GM19395 (cell line): ENCODE measurements around the gene RHCE.
"Not testable (repeated sequence)": the region's sequence is repeated elsewhere in the genome, so short reads cannot be mapped to it uniquely, and the experiment has no call there.

ENCODE experiments used
- ATAC-seq: cut with Tn5 transposase; IDR thresholded peaks from one replicate; pipeline ENCODE4 v1.9.1; 2021; ENCODE audit warnings: mild to moderate bottlenecking, moderate library complexity; ENCODE audit not compliant: unreplicated experiment

RHCE gene

GRCh38 chr1:25420715-25421114 lies at the start of gene RHCE:
TSS of gene RHCE (minus strand) at chr1:25420825. CDS start at chr1:25420786, 39 bp downstream.
- not testable (repeated sequence) for ATAC-seq

DNA sequence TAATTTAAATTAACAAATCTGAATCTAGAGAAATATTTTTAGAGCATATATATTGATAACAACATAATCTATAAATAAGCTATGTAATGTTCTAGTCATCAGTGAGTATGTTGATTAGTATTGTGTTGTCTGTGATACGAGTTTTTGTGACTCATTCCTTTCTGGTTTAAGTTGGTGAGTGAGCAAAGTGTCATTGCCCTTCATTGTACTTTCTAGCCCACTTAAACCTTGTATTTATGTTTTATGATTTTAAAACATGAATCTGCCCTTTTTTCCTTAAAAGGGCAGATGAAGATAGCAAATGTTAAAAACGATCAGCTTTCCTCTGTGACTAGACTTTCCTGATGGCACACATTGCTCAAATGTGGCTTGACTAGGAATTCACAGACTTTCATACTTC lies 48.6 kb upstream of the RHCE start:
- no peak for ATAC-seq

DNA sequence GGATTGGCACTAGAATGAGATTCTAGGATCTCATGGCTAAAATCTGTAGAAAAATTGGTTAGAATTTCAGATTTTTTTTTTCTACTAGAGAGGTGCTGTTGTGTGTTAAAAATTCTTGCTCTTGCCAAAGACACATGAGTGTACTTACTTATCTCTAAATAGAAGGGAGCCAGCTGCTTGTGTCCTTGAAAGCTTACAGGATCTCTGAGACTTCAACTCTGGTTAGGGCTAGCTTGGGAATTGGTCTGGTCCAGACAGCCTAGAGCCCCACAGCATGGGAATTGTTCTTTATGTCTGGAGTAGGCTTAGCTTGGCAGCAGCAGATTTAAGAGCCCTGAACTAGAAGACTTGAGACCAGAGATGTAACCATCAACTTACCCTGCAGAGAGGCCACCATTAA lies 47.4 kb upstream of the RHCE start:
- no peak for ATAC-seq

DNA sequence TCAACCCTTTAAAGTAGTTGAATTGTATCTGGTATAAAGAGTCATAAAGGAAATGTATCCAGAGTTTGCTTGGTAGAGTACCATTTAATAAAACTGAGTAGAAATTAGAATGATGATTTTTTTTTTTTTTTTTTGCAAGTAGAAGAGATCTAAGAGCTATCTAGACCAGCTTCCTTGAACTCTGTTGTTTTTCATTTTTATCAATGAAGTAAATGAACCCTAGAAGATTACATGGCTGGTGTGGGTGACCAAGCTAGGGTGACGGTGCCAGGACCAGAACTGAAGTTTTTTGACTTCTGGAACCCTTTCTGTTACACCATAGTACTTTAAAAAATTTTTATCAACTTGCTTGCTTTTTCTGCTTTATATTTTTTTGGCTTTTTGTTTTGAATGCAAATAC lies 47.0 kb upstream of the RHCE start:
- ATAC-seq = no peak

- ATAC-seq = no peak
These were observed 46.6 kb upstream of the RHCE start for GRCh38 chr1:25467193-25467592.

DNA sequence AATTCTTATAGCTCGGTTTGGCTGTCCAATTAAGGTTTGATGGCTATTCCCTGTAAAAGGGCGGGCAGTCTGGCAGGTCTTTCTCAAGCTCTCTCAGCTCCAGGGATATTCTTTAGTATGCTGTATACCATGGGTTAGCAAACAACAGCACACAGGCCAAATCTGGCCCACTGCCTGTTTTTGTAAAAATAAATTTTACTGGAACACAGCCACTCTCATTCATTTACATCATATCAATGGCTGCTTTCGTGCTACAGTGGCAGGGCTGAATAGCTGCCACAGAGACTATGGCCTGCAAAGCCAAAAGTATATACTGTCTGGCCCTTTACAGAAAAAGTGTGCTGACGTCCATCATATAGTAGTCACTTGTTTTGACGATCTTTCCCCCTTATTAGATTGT lies 42.1 kb upstream of the RHCE start:
- ATAC-seq = no peak

- no peak for ATAC-seq
These were observed 41.2 kb upstream of the RHCE start for GRCh38 chr1:25461849-25462248.

GRCh38 chr1:25460816-25461215 lies 40.2 kb upstream of the RHCE start:
- not testable (repeated sequence) for ATAC-seq

GRCh38 chr1:25460020-25460419 lies 39.4 kb upstream of the RHCE start:
- no peak for ATAC-seq

- ATAC-seq = no peak
These were observed 38.1 kb upstream of the RHCE start for GRCh38 chr1:25458541-25459298.

GRCh38 chr1:25456502-25456901 lies 35.9 kb upstream of the RHCE start:
- no peak for ATAC-seq

- ATAC-seq = no peak
These were observed 31.3 kb upstream of the RHCE start for GRCh38 chr1:25451908-25452307.

- ATAC-seq = no peak
These were observed 30.3 kb upstream of the RHCE start for GRCh38 chr1:25450891-25451290.

DNA sequence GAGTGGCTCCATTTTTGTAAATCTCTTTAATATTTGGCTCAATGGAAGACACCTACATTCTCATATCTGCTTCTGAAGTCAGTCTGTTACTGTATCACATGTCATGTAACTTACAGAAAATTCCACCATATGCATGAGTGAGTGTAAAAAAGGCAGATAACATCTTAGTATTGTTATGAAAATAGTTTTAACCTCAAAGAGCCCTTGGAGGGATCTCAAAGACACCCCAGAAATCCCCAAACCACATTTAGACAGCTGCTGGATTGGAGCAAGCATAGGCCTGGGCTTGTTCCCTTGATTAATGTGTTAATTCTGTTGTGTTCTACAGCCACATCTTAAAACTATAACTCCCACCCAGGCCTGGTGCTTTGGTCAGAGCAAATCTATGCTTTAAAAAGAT lies 26.9 kb upstream of the RHCE start:
- peak; percentile 53 for ATAC-seq

GRCh38 chr1:25445993-25446538 lies 25.4 kb upstream of the RHCE start:
- ATAC-seq = no peak

- ATAC-seq = not testable (repeated sequence)
These were observed 24.0 kb upstream of the RHCE start for GRCh38 chr1:25444604-25445003.

DNA sequence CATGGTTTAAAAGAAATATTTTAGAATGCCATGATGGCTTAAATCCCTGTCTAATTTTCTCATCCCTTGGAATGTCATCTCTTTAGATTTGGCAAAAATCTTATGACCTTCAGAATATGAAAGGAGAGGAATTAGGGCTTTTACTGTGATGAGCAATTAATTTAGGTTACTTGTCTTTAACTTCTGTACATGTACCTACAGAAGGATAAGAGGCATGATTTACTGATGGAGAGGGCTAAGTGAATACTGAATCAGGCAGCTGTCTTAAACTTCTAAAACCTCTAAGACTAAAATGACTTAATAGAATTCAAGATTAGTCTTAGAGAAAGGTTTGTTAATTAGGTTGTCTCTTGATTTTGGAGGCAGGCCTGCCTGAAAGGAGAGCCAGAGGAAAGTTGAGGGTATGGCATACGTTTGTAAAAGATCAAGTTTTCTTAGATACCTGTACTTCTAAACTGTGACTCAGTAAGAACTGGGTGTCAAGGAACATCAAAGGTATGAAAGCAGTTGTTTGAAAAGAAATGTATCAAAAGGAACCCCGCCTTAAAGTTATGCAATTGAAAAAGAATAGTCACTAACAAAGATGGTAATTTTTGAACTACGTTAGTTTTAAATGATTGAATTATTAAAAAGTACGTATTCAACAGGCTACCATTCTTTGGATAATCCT lies 22.5 kb upstream of the RHCE start:
- no peak for ATAC-seq

- ATAC-seq = no peak
These were observed 21.6 kb upstream of the RHCE start for GRCh38 chr1:25442178-25442577.

- no peak for ATAC-seq
These were observed 18.7 kb upstream of the RHCE start for GRCh38 chr1:25439287-25439686.

GRCh38 chr1:25437672-25438071 lies 17.0 kb upstream of the RHCE start:
- no peak for ATAC-seq

DNA sequence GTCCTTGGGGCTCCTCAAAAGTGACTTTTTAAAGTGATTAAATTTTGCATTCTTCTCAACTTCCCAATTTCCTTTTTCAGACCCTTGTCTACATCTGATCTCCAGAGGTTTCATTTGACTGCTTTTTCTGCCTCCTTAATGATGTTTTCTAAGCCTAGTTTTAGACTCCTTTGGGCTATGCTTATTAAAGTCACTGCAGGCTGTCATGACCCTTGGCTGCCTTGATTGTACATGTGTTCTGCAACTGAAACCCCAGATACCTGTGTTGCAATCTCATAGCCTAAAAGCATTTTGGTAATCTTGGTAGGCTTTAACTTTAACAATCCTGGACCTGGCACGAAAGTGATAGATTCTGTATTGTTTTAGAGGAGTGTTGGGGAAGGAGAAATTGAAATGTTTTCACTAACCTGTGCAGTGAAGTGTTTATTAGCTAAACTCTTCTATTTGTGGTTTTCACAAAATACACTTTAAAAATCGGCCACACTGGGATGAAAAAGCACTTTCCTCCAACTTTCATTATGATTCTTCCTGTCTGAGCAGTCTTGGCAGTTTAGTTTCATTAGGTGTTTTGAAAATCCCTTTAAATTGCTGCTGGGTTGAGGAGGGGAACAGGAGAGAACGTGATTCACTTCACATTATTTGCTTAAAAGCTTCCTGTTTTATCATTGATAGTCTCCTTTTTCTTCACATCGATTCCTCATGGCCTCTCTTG lies 14.9 kb upstream of the RHCE start:
- ATAC-seq = no peak
